Left kidney (tissue), 2 donors: ENCODE measurements around the gene HDAC11. TPM values are rescaled to one million over a fixed set of nuclear protein-coding genes. Genes with fewer than 3 reads are reported as not detected.
"Not testable (repeated sequence)": the region's sequence is repeated elsewhere in the genome, so short reads cannot be mapped to it uniquely, and the experiment has no call there.

ENCODE experiments used
- DNase-seq: peaks from one replicate; pipeline ENCODE4 v3.0.0-alpha.2; 2013
- polyA plus RNA-seq: library from polyadenylated mRNA; unstranded; fragments of 120-200 nt; gene quantifications from one replicate; pipeline ENCODE4 v1.2.1, GENCODE V29; 2013; ENCODE audit not compliant: insufficient read length

HDAC11 gene
- polyA plus RNA-seq, 1 donor: 14.8 TPM

DNA sequence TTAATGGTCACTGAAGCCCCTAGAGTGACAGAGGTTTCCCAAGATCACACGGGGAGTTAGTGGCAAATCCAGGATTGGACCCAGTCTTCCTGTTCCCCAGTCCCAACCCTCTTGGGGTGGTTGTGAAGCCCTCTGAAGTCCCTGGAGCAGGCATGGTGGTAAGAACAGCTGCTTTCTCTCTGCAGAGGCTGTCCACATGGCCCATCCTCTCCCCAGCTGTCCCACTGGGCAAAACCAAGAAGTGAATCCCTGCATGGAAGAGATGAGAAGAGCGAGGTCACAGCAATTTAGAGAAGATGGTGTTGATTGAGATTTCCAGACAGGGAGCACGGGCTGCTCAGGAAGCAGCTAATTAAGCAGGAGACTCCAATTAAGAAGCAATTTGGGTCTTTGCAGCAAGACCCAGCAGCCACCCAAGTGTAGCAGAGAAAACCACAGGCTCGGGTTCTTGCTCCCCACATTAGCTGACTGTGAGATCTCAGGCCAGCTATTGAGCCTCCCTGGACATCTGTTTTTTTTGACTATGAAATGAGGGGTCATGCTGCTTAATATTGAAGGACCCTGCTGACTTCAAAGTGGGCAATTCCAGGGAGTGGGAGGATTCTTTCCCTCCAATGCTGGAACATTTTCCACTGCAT is 14.8 kb upstream of the HDAC11 start:
- no peak for DNase-seq

DNA sequence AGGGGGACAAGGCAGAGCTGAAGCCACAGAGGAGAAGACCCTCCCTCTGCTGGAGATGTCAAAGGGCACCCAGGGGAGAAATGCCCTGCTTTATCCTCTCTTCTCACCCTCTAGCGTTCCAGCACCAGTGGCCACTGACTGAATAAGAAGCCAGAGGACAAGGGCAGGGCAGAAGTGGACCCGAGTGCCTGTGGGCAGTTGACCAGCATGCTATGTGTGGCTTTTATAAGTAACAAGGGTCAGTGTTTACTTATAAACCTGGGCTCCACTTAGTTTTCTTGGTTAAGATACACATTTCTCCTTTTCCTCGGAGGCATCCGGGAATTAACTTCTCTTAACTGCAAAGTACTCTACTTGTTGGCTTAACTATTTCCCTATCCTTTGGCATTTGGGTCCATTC is 13.3 kb upstream of the HDAC11 start:
- no peak for DNase-seq

DNA sequence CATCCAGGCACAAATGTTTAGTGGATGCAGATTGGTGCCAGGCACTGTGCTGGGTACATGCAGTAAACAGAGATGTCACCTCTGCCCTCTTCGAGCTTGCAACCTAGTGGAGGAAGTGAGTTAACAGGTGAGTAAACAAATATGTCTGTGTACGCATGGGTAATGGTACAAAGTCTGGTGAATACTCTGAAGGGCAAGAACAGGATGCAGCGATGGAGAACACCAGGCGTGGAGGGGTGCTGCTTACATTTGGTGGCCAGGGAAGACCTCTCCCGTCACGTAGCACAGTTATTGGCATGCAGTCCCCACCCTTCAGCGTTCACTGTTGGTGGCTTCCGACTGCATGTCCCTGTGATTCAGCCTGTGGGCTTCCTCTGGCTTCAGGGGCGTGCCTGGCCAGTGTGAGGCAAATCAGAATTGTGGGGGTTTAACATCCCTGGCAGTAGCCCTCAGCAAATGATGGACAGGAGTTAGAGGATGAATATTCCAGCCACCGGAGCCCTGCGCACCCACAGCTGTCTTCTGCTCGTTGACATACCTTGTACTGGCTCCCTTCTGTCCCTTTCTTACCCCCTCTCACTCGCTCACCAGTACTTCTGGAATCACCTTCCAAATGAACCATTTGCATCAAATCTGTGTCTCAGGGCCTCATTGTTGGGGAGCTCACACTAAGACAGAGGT is 9.1 kb upstream of the HDAC11 start:
- DNase-seq: no peak

DNA sequence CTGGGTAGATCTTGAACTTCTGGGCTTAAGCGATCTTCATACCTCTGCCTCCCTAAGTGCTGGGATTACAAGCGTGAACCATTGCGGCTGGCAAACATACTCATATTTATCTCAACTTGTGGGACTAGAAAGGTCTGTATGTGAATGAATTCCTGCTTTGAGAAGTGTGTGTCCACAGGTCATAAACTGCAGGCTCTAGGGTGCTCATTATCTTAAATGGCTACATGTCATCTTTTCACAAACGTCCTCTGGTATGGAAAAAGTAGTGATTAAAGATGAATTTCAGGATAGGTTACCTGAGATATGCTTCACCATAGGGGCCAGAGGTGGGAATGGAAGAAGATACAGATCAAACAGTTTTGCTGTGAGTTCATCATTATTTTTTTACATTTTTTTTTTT is 7.8 kb upstream of the HDAC11 start:
- DNase-seq: no peak

DNA sequence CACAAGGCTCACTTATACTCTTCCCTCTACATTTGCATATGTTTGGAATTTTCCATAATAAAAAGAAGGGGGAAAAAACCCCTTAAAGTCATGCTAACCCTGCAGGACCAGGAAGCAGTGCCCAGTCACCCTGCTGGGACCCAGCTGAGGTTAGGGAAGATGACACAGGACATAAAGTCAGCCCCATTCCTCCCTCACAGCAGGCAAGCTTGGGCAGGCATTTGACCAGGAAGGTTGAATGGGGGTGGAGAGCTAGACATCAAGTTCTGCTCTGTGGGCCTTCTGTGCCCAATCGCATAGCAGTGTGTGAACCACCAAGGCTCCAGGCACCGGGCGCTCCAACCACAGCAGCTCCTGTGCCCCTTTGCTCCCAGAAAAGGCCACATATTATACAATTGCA is 7.1 kb upstream of the HDAC11 start:
- no peak for DNase-seq

DNA sequence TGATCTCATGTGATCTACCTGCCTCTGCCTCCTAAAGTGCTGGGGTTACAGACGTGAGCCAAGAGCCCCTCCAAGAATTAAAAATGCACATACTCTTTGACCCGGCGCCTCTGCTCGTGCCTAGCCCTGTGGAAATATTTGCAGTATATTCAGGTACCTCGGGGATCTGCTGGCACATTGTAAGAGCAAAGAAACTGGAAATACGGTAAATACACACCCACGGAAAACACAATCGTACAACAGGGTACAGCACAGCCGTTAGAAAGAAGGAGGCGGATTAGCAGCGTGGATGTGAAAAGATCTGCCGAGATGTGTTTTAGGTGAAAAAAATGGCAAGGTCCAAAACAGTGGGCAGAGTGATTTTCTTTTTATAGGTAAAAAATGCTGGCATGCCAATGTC is 6.1 kb upstream of the HDAC11 start:
- DNase-seq: no peak

DNA sequence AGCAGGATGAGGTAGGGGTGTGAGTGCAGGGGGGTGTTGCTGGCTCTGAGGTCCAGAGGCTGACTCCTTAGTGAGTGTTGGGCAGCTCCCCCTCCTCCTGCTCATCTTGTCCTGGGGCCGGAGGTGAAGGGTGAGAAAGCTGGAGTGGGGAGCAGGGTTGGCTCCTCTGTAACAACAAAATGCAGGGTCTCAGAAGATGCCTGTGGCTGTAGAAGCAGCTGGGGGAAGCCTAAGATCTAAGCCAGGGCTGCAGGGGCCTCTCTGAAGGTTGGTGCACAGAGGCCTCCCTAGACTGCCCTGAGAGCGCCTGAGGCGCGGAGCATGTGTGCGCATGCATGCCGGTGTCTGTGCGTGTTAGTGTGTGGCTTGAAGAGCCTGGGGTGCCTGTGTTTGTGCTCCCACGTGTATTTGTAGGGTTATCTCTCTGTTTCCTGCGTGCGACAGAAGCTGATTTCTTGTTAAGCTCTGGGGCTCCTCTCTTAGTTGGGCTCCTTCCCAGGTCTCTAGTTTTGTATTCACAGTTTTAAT is 5.3 kb upstream of the HDAC11 start:
- no peak for DNase-seq

DNA sequence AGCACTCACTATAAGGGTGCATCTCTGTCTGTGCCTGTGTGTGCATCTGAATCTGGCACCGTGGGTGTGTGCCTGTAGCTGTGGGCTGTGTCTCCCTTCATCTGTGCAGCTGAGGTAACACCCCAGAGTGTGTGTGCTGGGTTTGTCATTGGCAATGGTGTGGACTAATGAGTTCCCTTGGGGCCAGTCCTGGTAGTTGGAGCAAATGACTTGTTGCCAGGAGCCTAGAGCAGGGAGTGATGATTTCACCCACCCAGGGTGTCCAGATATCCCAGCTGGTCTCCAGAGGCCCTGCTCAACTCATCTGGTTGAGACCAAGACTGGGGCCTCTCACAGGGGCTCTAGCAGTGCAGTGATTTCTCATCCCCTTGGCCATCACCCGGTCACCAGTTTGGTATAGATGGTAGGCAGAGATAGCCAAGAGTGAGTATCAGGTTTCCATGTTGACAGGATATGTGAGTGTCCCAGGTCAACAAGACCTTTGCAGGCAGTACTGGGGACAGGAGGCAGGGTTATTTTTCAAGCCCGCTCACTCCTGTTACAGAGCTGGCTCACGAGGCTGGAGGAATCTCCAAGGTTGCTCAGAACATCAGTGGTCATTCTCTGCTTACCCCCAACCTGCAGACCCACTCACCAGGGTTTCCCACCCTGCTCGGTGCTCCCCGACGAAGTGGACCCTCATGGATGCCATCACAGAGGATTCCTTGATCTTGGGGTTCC is 4.1 kb upstream of the HDAC11 start:
- no peak for DNase-seq

DNA sequence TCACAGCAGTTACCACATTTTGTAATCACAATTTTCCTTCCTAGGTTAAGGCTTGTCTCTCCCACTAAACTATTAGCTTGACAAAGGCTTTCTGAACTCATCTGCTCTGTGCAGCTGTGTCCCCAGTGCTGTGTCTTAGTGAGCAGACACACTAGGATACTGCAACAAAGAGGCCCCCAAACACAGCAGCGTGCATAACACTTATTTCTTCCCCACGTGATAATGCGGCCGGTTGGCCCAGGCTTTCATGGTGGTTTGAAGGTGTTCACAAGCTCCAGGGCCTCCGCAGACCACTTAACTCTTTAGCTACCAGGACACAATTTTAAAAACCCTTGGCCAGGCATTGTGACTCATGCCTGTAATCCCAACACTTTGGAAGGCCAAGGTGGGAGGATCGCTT is 2.2 kb upstream of the HDAC11 start:
- no peak for DNase-seq

DNA sequence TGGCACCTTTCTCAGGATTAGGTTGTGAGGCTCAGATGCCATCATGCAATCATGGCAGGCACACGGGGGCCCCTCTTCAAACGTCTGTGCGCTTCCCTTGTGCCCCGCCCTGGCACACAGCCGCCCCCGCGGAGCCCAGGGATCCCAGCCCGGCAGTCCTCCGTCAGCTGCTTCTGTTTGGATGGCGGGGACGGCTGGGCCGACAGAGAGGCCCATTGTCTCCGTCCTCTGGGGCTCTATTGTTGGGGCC is 849 bp upstream of the HDAC11 start:
- DNase-seq: no peak

DNA sequence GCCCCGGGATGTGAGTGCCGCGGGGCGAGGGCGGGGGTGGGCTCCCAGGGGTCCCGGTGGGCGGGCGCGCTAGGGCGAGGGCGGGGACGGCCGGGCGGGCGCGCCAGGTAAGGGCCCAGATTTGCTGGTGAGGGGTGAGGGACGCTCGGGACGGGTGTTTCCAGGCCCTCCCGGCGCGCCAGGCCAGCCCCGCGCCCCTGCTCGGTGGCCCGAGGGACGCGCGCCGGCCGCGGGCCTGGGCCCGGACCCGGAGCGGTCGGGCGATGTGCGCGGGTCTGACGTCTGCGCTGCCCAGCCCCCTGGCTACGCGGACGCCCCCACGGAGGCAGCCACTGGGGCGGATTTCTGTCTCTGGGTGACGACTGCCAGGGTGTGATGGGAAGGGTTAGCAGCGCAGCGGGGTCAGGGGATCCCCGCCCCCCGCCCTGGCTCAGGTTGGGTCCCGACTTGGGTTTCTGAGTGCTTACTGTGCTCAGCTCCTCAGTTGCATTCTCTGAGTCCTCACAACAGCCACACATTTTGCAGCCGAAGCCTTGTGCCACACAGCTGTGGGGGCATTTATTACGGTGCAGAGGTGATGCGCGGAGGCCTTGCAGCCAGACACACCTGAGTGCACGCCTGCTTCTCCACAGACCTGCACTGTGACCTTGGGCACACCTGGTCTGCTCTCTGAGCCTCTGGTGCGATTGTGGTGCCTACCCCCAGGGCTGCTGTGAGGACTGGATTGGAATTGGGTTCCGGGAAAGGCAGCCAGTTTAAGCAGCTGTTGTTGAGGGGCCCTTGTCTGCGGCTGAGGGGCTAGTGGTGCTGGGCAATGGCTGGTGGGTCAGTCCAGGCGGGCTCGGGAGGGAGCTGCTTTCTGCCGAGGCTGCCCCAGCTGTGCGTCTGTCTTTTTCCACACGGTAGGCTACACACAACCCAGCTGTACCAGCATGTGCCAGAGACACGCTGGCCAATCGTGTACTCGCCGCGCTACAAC is 523 bp downstream of the HDAC11 start:
- DNase-seq: no peak

DNA sequence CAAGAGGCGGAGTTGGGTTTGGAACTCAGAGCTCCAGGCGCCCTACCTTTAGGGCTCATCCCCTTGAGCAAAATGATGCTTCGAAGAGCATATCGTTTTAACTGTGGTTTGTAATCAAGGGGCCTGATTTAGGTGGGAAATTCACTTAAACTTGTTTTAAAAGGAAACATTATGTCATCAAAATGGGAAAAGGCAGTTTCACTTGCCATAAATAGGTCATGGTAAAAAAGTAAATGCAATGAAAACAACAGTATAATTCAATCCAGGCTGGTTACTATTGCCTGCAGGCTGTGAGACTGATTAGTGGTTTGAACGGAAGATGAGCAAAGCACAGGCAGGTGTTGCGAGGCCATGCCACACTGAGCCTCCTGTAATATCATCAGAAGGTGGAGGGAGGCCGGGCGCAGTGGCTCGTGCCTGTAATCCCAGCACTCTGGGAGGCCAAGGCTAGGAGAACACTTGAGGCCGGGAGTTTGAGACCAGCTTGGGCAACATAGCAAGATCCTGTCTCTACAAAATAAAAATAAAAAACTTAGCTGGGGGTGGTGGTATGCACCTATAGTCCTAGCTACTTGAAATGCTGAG is 2.1 kb downstream of the HDAC11 start:
- no peak for DNase-seq

DNA sequence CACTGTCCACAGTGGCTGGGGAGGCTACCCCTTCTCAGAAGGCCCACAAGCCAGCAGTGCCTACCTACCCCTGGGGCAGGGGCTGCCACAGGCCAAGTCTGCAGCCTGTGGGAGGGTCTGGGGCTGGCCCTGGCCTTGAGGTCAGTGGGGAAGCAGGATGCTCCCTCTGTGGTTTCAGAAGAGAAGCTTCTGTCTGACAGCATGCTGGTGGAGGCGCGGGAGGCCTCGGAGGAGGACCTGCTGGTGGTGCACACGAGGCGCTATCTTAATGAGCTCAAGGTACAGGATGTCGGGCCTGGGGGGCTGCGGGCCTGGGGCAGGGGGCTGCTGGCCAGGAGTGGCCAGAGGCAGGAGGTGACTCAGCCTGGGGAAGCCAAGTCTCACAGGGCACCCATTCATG is 3.2 kb downstream of the HDAC11 start:
- DNase-seq: no peak

DNA sequence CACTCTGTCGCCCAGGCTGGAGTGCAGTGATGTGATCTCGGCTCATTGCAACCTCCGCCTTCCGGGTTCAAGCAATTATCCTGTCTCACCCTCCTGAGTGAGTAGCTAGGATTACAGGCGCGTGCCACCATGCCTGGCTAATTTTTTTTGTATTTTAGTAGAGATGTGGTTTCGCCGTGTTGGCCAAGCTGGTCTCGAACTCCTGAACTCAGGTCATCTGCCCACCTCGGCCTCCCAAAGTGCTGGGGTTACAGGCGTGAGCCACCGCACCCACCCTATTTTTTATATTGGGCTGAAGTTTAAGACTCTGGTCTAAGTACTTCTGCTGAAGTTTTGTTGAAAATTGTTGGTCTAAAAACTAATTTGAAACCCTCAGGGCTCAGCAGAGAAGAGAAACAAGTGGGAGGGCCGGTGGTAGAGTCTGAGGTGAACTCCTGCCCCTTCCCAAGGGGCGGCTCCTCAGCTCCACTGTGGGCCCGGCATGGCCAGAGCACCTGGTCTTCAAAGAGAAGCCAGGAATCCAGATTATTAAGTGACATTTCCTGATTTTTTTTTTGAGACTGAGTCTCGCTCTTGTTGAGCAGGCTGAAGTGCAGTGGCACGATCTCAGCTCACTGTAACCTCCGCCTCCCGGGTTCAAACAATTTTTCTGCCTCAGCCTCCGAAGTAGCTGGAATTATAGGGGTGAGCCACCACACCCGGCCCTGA is 4.0 kb downstream of the HDAC11 start:
- no peak for DNase-seq

DNA sequence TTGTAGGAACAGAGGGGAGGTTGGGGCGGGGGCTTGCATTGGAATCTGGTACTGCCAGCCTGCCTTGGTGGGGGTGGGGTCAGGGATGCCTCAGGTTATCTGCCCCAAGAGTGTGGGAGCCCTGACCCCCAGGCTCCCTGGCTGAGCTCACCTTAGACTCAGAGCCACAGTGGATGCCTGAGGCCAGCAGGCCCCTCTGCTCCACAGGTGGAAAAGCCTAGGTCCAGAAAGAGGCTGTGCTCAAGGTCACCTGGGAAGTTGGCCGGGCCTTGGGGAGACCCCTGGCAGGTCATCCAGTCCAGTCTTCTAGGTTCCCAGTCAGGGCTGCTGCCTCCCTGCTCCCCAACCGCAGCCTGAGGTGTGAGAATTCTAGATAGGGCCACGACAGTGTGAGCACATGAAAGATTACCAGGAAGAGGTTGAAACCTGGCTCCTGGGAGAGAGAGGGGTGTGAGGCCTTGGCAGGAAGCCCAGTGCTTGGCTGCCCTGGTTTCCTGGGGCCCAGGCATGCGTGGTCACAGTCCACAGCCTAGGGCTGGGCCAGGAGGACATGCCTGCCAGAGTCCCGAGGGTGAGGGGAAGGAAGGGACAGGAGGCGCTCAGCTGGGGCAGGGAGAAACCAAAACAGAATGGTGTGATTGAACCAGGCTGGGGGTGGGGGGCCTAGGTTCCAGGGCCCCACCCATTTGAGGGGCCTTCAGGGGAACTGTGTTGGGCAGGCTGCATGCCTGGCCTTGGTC is 4.9 kb downstream of the HDAC11 start:
- DNase-seq: peak; percentile 79

DNA sequence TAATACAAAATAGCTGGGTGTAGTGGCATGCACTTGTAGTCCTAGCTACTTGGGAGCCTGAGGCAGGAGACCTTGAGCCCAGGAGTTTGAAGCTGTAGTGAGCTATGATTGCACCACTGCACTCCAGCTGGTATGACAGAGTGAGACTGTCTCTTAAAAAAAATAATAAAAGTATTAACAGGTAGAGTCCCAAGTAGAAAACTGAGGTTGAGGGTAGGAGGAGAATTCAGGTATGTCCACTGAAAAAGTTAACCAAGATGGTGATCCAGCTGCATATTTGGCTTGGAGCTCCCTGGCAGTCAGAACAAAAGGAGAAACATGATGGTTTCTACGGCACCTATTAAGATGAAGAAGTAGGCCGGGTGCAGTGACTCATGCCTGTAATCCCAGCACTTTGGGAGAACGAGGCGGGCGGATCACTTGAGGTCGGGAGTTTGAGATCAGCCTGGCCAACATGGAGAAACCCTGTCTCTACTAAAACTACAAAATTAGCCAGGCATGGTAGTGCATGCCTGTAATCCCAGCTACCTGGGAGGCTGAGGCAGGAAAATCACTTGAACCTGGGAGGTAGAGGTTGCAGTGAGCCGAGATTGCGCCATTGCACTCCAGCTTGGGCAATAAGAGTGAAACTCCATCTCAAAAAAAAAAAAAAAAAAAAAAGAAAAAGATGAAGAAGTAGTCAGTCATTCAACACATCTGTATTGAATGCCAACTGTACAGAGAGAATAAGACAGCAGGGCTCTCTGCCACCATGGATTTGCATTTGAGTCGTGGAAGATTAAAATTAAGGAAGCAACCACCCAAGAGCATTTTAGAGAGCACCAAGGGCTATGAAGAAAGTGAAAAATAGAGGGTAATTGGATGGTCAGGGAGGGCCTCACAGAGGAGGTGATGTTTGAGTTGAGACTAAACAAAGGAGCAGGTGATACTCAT is 5.8 kb downstream of the HDAC11 start:
- DNase-seq: not testable (repeated sequence)

DNA sequence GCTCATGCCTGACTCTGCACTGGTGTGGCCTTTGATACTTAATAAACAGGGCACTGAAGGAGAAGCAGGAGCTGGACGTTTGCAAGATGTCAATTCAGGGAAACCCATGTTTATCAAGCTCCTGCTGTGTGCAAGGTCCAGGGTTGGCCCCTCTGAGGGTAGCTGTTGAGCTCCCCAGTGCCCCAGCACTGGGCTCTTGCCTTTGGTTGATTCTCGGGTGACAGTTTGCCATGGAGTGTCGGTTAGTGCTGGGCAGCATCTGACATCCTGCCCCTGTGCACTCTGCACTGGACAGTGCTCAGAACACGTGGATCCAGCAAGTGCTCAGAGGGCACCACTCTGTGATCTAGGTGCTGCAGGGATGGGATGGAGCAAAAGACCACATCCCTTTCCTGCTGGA is 7.3 kb downstream of the HDAC11 start:
- no peak for DNase-seq

DNA sequence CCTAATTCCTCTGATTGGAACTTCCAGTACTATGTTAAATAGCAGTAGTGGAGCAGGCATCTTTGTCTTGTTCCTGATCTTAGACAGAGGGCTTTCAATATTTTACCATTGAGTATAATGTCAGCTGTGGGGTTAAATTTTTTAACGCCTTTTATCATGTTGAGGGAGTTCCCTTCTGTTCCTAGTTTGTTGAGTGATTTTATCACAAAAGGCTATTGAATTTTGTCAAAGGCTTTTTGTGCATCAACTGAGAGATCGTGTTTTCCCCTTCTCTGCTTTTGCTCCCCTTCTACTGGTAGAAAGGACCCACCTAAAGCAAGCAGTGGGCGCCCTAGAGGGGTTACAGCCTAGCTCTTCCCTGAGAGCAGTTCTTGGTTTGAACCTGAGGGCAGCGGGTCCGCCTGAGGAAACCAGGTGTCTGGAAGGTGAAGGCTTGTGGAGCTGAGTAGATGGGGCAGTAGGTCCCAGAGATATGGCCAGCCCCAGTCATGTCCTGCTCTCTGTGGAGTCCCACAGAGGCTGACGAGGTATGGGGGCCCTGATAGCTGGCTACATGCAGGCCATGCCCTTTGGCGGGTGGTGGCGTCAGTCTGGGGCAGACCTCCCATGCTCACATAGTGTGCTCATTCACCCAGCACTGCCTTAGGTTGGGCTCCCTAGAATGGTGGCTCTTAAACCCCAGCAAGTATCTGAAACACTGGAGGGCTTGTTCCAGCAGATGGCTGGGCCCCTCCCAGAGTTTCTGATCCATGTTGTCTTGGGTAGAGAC is 11.3 kb downstream of the HDAC11 start:
- DNase-seq: no peak

DNA sequence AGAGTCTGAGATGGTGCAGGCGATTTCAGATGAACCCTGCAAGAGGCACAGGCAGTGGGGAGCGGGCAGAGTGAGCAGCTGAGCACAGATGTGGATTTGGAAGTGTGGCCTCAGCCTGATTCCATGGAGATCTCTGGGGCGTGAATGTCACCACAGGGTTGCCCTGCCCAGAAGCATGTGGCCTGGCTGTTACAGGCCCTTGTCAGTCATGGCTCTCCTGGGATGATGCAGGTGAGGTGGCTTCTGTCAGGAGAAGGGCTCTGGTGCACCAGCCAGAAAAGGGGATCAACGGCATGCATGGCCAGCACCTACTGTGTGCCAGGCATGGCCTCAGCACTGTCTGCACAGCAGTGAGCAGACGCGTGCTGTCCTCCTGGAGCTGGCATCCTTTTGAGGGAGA is 11.9 kb downstream of the HDAC11 start:
- no peak for DNase-seq
